ENCODE measurements around the gene RABGAP1.

RABGAP1 gene

DNA sequence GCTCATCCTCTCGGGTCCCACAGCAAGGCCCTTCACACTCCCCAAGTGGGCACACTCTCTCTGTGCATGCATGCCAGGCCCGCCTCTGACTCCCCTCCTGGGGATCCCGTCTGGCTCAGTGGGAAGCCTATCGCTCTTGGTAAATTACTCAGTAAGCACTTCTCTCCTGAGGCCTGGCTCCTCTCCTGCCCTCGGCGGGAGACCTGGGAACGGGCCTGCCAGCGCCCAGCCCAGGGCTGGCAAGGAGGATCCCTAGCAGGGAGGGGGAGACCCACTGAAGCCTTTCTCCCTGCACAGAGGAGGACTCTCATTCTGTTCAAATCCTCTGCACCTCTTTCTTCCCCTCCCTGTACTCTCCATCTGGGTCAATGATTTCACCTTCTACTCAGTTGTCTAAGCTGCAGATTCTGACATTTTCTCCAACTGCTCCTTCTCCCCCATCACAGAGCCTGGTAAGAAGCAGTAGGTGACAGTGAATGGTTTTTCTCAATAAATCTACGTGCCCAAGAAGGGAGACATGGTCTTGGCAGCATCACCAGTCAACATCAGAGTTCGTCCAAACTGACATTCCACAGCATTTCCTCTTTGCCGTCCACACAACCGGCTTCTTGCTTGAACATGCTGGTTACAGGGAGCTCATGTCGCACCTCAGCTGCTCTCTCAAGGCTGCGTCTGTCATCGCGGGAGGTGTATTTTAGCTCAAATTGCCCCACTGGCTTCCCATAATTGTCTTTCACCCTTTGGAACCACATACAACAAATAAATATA, 174.5 kb downstream of the RABGAP1 start:
- no peak for DNase-seq

DNA sequence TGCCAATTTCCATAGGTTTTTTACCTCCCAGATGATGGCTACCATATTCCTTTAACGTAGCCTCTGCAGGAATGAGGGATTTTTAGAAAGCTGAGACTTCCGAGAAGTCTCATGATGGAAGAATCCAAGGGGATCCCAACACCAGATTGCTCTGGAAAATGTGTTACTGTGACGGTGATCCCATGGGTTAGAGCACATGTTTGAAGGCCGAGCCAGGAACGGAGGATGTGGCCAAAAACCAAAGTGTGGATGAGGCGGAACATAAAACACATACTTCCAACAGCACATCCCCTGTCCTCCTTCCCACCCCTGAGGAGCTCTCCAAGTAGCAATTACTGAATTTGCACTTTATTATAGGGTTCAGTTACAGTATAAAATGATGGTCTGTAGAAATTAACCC, 175.2 kb downstream of the RABGAP1 start:
- no peak for DNase-seq

DNA sequence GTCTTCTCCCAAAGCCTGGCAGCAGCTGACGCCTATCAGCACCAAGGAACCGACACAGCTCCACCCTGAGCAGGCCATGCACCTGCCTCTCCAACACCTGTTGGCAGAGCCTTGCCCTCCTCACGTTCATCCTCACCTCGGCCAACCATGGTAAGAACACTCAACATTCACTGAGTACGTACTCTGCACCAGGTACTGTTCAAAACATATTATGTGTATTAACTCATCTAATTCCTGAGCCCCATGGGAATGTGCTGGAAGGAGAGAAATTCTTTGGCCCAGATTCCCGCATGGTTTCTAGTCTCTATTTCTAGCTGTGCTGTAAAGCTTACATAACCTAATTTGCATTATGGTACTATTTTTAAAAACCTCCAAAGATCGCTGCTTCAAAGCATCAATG, 178.7 kb downstream of the RABGAP1 start:
- no peak for DNase-seq

DNA sequence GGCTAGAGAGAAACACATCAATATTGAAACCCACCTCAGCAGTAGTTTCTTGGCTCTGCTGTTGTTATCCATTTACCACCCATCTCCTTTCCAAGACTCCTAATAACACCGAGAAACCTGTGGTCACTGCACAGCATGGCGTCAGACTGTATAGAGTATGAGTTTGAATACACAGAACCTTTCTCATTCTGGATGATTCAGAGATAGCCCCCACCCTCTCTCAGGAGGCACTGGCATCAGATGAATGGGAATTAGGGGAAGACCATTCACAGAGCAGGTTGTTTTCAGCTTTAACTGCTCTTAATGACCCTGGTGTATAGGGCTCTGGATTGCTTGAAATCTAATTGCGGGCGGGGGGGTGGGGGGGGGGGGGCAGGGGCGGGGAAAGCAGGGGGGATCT, 179.3 kb downstream of the RABGAP1 start:
- no peak for DNase-seq

DNA sequence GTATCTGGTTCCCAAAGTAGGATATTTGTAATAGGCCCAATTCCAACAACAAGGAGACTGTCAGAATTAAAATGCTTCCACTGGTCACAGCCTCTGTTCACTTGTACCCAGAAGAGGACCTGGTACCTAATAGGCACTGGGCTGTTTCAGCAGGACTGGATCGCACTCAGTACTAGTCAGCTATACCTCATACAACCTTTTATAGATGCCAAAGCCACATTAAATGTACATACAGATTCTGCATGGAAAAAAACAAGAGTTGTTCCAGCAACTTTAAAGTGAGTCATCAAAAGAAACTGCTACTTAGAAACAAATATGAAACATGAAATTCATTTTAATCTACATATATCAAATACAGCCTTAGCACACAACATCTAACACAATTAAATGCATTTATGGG, 180.1 kb downstream of the RABGAP1 start:
- DNase-seq = no peak

DNA sequence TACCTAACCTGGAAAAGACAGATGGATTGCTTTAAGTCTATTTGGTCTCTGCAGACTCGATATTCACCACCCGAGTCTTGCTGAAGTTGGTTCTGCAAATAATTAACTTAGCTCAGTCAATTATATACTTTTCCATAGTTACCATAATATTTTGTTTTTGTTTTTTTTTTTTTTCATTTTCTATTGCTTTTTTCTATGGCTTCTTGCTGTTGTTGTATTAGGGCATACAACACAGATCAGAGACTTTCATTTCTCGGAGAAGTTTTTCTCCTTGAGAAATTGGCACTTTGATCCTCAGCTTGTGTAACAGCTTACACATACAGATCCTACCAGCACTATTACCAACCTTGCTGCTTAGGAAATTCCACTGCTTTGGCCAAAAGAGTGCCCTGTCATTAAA, 180.6 kb downstream of the RABGAP1 start:
- DNase-seq = no peak

DNA sequence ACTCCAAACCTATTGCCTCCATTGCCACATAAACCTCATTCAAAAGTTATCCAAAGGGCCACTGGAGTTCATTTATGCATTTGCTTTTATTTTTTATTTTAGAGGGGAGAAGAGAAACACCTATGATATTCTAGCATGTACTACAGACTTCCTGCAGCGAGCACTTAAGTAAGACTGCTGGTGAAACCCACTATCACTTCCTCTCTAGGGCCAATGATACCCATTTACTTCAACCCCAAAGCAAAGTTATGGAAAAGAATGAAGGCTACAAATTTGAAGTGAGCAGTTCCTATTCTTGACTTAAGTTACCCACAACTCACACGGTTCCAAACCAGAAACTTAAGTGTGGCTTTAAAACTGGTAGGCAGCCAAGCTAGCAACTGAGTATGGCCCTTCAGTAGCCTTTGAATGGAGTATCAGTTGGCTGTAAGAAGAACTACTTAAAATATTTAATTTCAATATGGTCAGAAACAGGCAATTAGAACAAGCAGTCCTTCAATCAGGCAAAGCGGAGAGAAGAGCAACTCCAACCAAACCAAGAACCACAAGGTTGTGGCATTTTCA, 186.8 kb downstream of the RABGAP1 start:
- DNase-seq = no peak

DNA sequence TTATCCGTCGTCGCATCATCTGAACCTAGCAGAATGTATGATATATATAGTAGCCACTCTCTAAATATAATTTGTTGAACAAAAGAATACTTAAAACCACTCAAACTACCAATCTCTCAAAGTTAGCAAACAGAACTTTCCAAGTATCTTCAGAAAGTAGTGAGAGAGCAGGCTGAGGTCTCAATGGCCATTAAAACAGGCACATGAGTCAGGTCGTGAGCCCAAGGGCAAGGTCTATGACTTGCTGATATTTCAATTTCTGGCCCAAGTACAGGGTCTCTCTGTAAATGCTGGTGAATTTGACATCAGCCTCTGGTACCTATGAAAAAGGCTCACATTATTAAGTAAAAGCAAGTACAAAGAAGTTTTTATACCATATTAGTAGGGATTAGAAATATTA, 187.8 kb downstream of the RABGAP1 start:
- DNase-seq = no peak

DNA sequence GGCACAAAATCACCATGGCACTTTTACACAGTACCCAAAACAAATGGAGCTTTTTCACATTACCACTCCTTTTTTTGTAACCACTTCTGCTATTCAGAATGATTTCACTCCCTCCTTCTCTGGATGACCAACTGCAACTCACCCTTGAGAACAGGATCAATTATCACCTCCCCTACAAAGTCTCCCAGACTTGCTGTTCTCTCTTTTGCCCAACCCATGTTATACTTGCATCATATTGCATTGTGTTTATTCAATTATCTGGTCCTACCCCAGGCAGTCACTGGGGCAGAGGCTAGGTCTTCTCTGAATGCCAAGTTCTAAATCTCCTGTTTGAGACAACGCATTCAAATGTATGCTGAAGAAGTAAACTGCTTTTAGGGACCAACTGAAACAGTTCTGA, 188.6 kb downstream of the RABGAP1 start:
- no peak for DNase-seq

DNA sequence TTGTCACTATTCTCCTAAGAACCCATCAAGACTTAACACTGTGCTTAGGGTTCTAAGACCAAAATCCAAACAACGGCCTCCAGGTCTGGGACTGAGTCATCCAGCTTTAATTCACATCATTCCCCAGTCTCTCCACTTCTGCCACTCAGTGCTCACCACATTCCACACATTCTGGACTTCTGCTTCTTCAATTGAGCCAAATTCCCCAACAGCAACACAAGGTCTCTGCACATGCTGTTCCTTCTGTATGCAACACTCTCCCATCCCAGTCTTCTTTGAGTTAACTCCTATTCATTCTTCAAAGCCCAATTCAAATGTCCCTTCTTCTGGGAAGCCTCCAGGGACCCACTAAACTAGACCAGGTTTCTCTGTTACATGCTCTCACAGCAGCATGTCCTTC, 190.4 kb downstream of the RABGAP1 start:
- DNase-seq = no peak

DNA sequence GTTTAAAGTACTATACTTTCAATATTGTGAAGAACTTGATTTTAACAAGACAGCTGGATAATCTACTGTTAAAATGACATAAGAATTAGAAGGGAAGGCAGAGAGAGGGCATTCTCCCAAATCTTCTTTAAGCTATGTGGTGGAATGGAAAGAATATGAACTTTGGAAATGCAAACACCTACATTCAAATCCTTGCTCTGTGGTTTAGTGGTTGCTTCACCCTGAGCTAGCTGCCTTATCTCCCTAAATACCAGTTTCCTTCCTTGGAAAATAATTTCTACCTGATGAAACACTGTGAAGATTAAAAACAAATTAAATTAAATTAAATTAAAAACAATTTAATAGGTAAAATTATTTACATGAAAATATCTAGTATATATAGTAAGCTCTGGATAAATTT, 191.2 kb downstream of the RABGAP1 start:
- DNase-seq = no peak

DNA sequence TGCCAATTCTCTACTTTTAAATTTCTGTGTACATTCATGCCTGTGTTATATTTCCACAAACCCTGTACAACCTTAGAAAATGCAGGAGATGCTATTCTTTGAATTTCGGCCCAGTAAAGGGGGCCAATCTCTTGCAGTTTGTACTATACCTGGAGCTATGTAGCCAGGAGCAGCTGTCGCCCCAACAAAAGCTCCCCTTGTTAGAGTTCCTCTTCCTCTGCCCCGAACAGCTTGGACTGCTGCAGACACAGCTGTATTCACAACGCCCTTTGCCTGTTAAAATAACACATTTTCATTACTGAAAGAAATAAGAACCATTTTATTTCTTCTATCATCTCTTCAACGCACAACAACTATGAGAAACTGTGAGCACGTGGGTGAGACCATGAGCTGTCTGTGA, 191.9 kb downstream of the RABGAP1 start:
- no peak for DNase-seq

DNA sequence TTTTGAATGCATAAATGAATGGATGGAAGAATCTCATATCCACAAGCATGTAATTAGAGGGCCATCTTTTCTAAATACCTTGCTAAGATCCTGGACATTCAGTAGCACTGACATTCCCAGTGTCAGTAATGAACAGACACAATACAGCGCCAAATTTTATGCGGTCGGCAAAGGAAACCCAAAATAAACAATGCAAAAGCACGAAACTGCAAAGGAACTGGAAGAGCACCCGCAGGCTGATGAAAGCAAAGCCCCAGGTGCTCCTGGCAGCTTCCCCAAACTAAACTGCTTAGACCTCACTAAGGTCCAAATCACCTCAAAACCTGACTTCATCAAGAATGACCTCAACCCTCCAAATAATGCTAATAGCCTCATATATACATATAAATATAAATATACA, 194.6 kb downstream of the RABGAP1 start:
- DNase-seq = no peak

DNA sequence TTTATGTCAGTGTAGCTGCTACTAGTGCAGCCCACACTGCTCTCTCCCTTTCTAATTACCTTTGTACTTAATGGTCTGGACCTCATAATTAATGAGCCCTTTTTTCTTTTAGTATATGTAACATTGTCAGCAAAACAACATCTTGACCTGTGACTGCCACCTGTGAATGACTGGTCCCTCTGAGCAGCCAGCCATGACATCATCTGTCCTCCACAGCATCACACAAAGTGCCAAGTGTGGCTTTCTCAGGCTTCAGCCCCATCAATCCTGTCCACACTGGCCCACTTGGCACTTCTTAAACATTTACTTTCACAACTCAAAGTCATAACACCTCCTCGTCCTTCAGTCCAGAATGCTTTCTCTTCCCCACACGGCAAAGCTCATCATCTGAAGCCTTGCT, 197.3 kb downstream of the RABGAP1 start:
- no peak for DNase-seq

DNA sequence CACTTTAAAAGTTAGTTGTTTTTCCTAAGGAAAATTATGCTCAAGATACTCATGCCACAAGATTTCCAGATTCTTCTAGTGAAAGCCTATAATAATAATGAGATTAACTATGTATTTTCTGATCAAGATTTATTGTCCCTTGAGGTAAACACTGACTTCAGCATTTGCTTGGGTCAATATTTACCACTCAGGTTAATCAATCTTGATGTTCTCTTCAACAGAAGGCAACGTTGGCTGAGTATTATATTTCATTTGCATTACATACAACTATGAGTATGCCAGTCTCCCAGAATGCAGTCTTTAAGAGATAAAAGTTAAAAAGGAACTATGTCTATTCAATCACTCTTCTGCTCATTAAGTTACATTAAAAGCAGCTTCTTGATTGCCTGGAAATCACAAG, 208.2 kb downstream of the RABGAP1 start:
- DNase-seq = no peak

DNA sequence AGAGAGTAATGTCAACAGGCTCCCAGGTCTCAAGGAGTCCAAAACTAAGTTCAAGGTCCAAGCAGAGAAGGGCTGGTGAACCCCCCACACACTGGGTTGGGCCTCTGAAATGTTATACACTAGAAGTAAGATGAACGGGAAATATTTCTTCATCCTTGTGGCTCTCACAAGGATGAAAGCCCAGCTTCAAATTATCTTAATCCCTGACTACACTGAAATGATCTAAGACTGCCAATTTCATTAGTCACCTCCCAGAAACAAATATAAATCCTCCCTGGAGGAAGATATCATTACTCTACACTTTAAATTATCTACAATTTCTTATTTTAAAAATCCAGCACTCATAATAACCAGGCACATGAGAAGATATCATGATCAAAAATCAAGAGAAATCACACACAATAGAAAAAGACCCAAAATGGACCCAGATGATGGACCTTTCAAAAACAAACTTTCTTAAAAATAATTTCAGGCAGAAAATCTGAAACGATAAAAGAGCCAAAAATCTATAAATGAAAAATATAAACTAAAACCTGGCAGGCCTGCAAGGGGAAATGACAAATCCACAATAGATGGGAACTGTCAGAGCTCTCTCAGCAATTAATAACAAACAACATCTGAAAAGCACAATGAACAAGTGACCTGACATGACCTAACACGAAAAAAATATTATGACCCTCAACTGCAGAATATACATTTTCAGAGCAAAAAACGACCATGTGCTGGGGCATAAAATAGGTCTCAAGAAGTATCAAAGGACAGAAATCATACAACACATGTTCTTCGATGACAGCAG, 210.1 kb downstream of the RABGAP1 start:
- no peak for DNase-seq
